Smooth muscle cell of bladder (primary cell): ENCODE data around the gene ARHGAP1. TPM values are rescaled to one million over a fixed set of nuclear protein-coding genes. Genes with fewer than 3 reads are reported as not detected.

ENCODE experiments used
- total RNA-seq: library from RNA; depleted of rRNA; stranded (reverse); fragments of >200 nt; gene quantifications from 2 replicates; pipeline ENCODE4 v1.2.3, GENCODE V29; 2014

The ARHGAP1 gene
- 21.9 and 33.9 TPM in 2 replicates for total RNA-seq

GRCh38 chr11:46700241-46701077 is at the start of gene ARHGAP1, which contains the start of gene ZNF408:
Gene ARHGAP1 (minus strand): TSS chr11:46700619. CDS start chr11:46696107, 4,512 bp downstream.
Gene ZNF408 (plus strand): TSS chr11:46701031. CDS start chr11:46701048, 17 bp downstream.

DNA sequence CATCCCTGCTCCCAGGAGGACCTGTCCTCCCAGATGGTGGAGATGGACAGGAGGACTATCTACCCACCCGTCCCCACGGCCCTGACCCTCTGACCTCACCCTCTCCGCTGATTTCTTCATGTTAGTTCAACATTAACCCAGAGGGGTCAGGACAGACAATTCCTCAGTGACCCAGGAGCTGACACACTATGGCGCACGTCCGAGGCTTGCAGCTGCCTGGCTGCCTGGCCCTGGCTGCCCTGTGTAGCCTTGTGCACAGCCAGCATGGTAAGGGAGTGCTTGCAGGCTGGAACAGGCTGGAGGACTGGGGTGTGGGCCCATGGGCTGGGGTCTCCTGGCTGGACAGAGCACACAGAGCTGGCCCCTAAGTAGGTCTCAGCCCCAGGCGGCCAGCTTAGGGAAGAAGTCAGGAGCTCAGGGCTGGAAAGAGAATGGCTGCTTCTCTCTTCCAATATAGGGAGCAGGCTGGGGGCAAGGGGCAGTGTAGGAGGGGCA is 18.7 kb upstream of the ARHGAP1 start, which contains the start of gene F2:
Gene F2 (plus strand): TSS at position 166 of the 495 bp plus-strand sequence. CDS start 23 bp downstream, at position 189.

Other genes starting within 250 kb of the ARHGAP1 start
- gene AMBRA1, start 106.6 kb downstream of the ARHGAP1 start, total RNA-seq = 13.2 and 18.3 TPM in 2 replicates
- gene HARBI1, start 83.4 kb downstream of the ARHGAP1 start, total RNA-seq = 5.0 and 6.6 TPM in 2 replicates
- 75.1 and 75.2 TPM in 2 replicates for gene ATG13, start 83.1 kb downstream of the ARHGAP1 start, total RNA-seq
- gene ZNF408, start 412 bp upstream of the ARHGAP1 start, total RNA-seq = 6.0 and 8.5 TPM in 2 replicates
- gene F2, start 18.6 kb upstream of the ARHGAP1 start, total RNA-seq = 0.14 and 0.18 TPM in 2 replicates
- 46.4 and 53.5 TPM in 2 replicates for gene CKAP5, start 145.7 kb upstream of the ARHGAP1 start, total RNA-seq
- gene LRP4, start 217.9 kb upstream of the ARHGAP1 start, total RNA-seq = 2.0 and 3.9 TPM in 2 replicates
- 11.6 and 13.2 TPM in 2 replicates for gene CSTPP1, start 236.1 kb upstream of the ARHGAP1 start, total RNA-seq